ENCODE data around the gene ARMC2. TPM values are rescaled to one million over a fixed set of nuclear protein-coding genes. Genes with fewer than 3 reads are reported as not detected.

Gene ARMC2
- total and polyA plus RNA-seq, 8 donors, result 1.4 to 4.1 (median 2.4) TPM

DNA sequence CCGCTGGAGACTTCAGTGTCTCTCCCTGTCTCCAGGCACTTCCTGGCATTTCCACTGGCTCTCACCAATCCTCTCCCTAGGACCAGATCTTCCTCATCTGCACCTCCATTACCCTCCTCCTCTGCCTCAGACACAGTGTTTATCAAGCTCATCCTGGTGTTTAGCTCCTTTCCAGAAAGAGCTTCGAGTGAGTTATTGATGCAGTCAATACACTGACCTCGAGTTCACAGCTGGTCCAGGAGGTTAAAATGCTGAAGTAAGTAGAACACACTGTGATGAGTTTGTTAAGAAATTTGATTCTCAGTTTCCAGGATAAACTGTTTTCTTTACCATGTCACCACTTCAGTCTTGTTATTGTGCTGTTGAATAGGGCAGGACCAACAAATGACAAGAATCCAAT lies 42.1 kb upstream of the ARMC2 start:
- Histone ChIP-seq H3K9me3 (no peaks in the 10 kb centered on the region), H3K27me3 (no peaks in the 10 kb centered on the region), H3K27ac (peak overlapping the region in 2 of 4 donors; percentile 34 to 50), H3K4me1 (peaks cover 0 to 16% (median 8%) of the 10 kb centered on the region in 3 donors), H3K4me3 (no peak overlapping the region), H3K36me3 (no peaks in the 10 kb centered on the region)
- no peak for FAIRE-seq
- no peak for DNase-seq
- TF ChIP-seq, protein P1, sequence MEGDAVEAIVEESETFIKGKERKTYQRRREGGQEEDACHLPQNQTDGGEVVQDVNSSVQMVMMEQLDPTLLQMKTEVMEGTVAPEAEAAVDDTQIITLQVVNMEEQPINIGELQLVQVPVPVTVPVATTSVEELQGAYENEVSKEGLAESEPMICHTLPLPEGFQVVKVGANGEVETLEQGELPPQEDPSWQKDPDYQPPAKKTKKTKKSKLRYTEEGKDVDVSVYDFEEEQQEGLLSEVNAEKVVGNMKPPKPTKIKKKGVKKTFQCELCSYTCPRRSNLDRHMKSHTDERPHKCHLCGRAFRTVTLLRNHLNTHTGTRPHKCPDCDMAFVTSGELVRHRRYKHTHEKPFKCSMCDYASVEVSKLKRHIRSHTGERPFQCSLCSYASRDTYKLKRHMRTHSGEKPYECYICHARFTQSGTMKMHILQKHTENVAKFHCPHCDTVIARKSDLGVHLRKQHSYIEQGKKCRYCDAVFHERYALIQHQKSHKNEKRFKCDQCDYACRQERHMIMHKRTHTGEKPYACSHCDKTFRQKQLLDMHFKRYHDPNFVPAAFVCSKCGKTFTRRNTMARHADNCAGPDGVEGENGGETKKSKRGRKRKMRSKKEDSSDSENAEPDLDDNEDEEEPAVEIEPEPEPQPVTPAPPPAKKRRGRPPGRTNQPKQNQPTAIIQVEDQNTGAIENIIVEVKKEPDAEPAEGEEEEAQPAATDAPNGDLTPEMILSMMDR (IDR thresholded peaks at IDR 0.05), result no peak
- 14 to 50% methylated on average over 3 of the region's 3 CpGs for WGBS, 2 donors
- intact Hi-C loops (cut with DNase I), result no loop called here
- ATAC-seq, result peak in 2 of 4 donors; percentile 5 to 6

DNA sequence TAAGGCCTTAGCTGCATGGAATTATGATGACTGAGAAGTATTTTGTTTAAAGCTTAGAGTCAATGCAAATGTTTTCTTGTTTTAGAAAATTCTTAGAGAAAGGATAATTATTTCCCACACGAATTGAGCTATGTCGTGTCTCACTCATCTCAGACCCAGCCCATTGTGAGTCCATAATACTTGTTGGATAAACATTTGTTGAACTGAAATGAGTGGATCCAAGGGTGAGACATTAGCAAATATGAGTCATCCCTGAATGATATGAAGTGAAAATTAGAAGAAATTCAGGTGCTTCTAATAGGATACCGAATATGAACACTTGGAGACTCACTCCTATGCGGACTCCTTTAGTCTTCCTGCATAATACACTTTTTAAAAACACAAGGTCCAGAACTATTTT lies 41.6 kb upstream of the ARMC2 start:
- no peak overlapping the region for H3K4me3 ChIP-seq
- no peak for DNase-seq
- TF ChIP-seq, protein P1 (IDR thresholded peaks at IDR 0.05), result no peak
- FAIRE-seq, result no peak
- peaks cover 0 to 16% (median 8%) of the 10 kb centered on the region in 3 donors for H3K4me1 ChIP-seq
- intact Hi-C loops (cut with DNase I), result no loop called here
- H3K36me3 ChIP-seq, result no peaks in the 10 kb centered on the region
- H3K27ac ChIP-seq, result peak overlapping the region in 1 of 4 donors; percentile 34
- peak in 1 of 4 donors; percentile 24 for ATAC-seq
- H3K9me3 ChIP-seq, result no peaks in the 10 kb centered on the region
- H3K27me3 ChIP-seq, result no peaks in the 10 kb centered on the region
- 89 to 93% methylated on average over 4 of the region's 4 CpGs for WGBS, 2 donors

DNA sequence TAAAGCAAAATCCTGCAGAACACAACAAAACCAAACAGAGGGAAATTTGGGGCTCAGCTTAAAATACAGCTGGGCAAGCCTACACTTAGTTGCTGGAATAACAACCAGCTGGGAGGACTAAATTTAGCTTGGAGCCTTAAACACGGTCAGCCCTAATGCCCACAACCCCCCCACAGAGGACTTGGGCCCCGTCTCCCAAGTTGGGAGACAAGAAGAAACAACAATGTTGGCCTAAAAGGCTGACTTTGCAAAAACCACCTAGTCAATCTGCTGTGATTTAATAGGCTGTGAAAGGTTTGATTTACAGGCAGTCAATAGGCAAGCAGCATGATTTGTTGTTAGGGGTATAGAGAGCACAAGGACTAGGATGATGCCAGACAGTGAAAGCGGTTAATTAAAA lies 40.3 kb upstream of the ARMC2 start:
- DNase-seq, result no peak
- WGBS, 2 donors, result 64 to 69% methylated on average over 3 of the region's 3 CpGs

DNA sequence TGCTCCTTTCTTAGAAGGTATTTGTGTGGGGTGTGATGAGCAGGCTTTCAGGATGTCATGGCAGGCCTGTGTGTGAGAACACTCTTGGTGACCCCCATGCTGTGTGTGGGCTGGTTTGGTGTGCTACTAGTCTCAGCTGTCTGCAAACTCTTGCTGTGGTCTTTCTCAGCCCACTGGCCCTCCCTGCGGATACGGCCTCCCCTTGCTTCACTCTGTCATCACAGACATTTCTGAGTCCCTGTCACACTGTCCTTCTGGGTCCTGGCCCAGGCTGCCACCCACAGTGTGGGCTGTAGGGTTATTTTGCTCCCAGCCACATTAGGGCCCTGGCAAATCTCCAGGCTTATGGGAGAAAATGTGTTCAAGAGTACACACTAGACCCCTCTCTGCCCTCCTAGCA lies 39.0 kb upstream of the ARMC2 start:
- Histone ChIP-seq H3K27me3 (no peaks in the 10 kb centered on the region), H3K4me1 (peaks cover 0 to 16% (median 8%) of the 10 kb centered on the region in 3 donors), H3K9me3 (no peaks in the 10 kb centered on the region), H3K4me3 (no peak overlapping the region), H3K27ac (peak overlapping the region in 1 of 4 donors; percentile 73), H3K36me3 (no peaks in the 10 kb centered on the region)
- ATAC-seq, result no peak
- TF ChIP-seq, protein P1 (IDR thresholded peaks at IDR 0.05), result no peak
- no peak for FAIRE-seq
- no peak for DNase-seq
- WGBS, 2 donors, result 92 to 100% methylated on average over 2 of the region's 2 CpGs
- intact Hi-C loops (cut with DNase I), result no loop called here

More for the DNA sequence above, 40.3 kb upstream of the ARMC2 start:
- H3K27me3 ChIP-seq, result no peaks in the 10 kb centered on the region
- H3K27ac ChIP-seq, result no peak overlapping the region
- intact Hi-C loops (cut with DNase I), result no loop called here
- H3K4me3 ChIP-seq, result no peak overlapping the region
- TF ChIP-seq, protein P1 (IDR thresholded peaks at IDR 0.05), result no peak
- ATAC-seq (no peak), FAIRE-seq (no peak)
- H3K36me3 ChIP-seq, result no peaks in the 10 kb centered on the region
- peaks cover 0 to 16% (median 8%) of the 10 kb centered on the region in 3 donors for H3K4me1 ChIP-seq
- H3K9me3 ChIP-seq, result no peaks in the 10 kb centered on the region

DNA sequence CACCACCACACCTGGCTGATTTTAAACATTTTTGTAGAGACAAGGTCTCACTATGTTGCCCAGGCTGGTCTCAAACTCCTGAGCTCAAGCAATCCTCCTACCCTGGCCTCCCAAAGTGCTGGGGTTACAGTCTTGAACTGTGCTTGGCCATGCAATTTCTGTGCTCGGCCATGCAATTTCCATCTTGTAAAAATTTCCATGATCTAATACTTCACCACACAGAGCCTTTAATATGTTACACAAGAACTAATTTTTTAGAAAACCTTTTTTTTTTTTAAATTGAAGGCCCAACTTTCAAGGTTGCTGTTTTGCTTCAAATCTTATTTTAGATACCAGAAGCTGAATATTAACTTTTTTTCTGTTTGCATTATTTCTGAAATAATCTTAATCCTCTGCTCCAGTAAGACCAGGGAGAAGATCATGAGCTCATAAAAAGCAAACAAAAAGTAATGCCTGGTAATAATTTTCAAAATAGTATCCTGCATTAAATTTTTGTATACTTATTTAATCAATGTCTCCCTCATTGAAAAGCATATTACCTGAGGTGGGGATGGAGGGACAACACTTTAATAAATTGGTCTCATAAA lies 38.1 kb upstream of the ARMC2 start:
- DNase-seq (no peak), ATAC-seq (peak; percentile 40 to 78 (median 58)), FAIRE-seq (no peak)
- intact Hi-C loops (cut with DNase I), result no loop called here
- Histone ChIP-seq H3K4me1 (peaks cover 0 to 16% (median 8%) of the 10 kb centered on the region in 3 donors), H3K4me3 (no peak overlapping the region), H3K27me3 (no peaks in the 10 kb centered on the region), H3K27ac (peak overlapping the region in 2 of 4 donors; percentile 42 to 73), H3K9me3 (no peaks in the 10 kb centered on the region), H3K36me3 (no peaks in the 10 kb centered on the region)
- TF ChIP-seq, protein P1 (IDR thresholded peaks at IDR 0.05), result no peak
- WGBS, 2 donors, result 19 to 31% methylated on average over 1 of the region's 1 CpG
